CD14-positive monocyte (primary cell): ENCODE measurements around the gene IMMP2L. TPM values are rescaled to one million over a fixed set of nuclear protein-coding genes. Genes with fewer than 3 reads are reported as not detected.

Experiments used
- DNase-seq, 3 donors: peaks; one replicate each; pipeline ENCODE4 v3.0.0-alpha.2; 2011 to 2022
- H2AFZ ChIP-seq: 2 replicates; pipeline ENCODE4 v1.6.0; 2012; ENCODE audit warnings: mild to moderate bottlenecking, low read depth, low read length, inconsistent platforms; ENCODE audit not compliant: insufficient read depth, poor library complexity, severe bottlenecking
- H3K27ac ChIP-seq, 2 donors: 1 replicate in 1 of 2; 2 replicates in 1 of 2; pipeline ENCODE4 v1.5.1; 2012 to 2013; ENCODE audit warnings: low read length in 2 of 2, control low read depth in 1 of 2, inconsistent platforms in 1 of 2, low read depth in 1 of 2, mild to moderate bottlenecking in 1 of 2
- H3K27me3 ChIP-seq, 2 donors: one replicate each; pipeline versions ENCODE4 v1.6.0 to v1.6.1; 2011 to 2013; ENCODE audit warnings: low read length in 2 of 2; ENCODE audit not compliant: control insufficient read depth in 2 of 2, insufficient read depth in 2 of 2
- H3K36me3 ChIP-seq, 2 donors: replicated peaks in 1 of 2; 1 replicate in 1 of 2; 2 replicates in 1 of 2; pipeline versions ENCODE4 v1.5.1 to v1.6.1; 2012 to 2013; ENCODE audit warnings: low read length in 2 of 2, control low read depth in 1 of 2, inconsistent platforms in 1 of 2, mild to moderate bottlenecking in 1 of 2; ENCODE audit not compliant: insufficient read depth in 2 of 2, control insufficient read depth in 1 of 2
- H3K4me1 ChIP-seq, 2 donors: 1 replicate in 1 of 2; 2 replicates in 1 of 2; pipeline versions ENCODE4 v1.5.1 to v1.6.1; 2012 to 2013; ENCODE audit warnings: low read length in 2 of 2, control low read depth in 1 of 2, inconsistent platforms in 1 of 2, mild to moderate bottlenecking in 1 of 2, moderate library complexity in 1 of 2; ENCODE audit not compliant: insufficient read depth in 2 of 2, control insufficient read depth in 1 of 2
- H3K4me2 ChIP-seq: replicated peaks from 2 replicates; pipeline ENCODE3; 2012; ENCODE audit warnings: low read length, moderate library complexity, mild to moderate bottlenecking; ENCODE audit not compliant: poor library complexity, severe bottlenecking; ENCODE audit errors: extremely low read depth
- H3K4me3 ChIP-seq, 3 experiments: fragments of 200-600 bp in 1 of 3; sonication (generic) in 1 of 3; replicated peaks in 1 of 3; 1 replicate in 2 of 3; 2 replicates in 1 of 3; pipeline ENCODE4 v1.5.1; 2011 to 2013; ENCODE audit warnings: low read length in 3 of 3, mild to moderate bottlenecking in 3 of 3, control low read depth in 2 of 3, low read depth in 2 of 3, inconsistent platforms in 1 of 3, moderate library complexity in 1 of 3
- H3K79me2 ChIP-seq: 2 replicates; pipeline ENCODE4 v1.6.0; 2012; ENCODE audit warnings: mild to moderate bottlenecking, control low read depth, inconsistent platforms, low read length, moderate library complexity; ENCODE audit not compliant: insufficient read depth
- H3K9ac ChIP-seq: 2 replicates; pipeline ENCODE4 v1.6.0; 2017; ENCODE audit warnings: low read length, mild to moderate bottlenecking; ENCODE audit not compliant: insufficient read depth, poor library complexity, severe bottlenecking
- H3K9me3 ChIP-seq, 2 donors: replicated peaks in 1 of 2; 1 replicate in 1 of 2; 2 replicates in 1 of 2; pipeline versions ENCODE4 v1.5.1 to v1.6.1; 2012 to 2013; ENCODE audit warnings: low read length in 2 of 2, control low read depth in 1 of 2; ENCODE audit not compliant: control insufficient read depth in 1 of 2, insufficient read depth in 1 of 2
- H4K20me1 ChIP-seq: 2 replicates; pipeline ENCODE4 v1.6.0; 2012; ENCODE audit warnings: mild to moderate bottlenecking, low read length, control low read depth, moderate library complexity; ENCODE audit not compliant: insufficient read depth
- H3K27ac Mint-ChIP-seq, 7 donors: one replicate each; pipeline ENCODE4 v1.8.0; 2020; ENCODE audit warnings: mild to moderate bottlenecking in 7 of 7, mixed read lengths in 7 of 7, moderate library complexity in 6 of 7, inconsistent platforms in 2 of 7
- H3K27me3 Mint-ChIP-seq, 3 donors: one replicate each; pipeline ENCODE4 v1.8.0; 2021 to 2022; ENCODE audit warnings: low read depth in 3 of 3, mild to moderate bottlenecking in 3 of 3, mixed read lengths in 3 of 3, moderate library complexity in 3 of 3, inconsistent platforms in 1 of 3
- H3K36me3 Mint-ChIP-seq, 2 donors: one replicate each; pipeline ENCODE4 v1.8.0; 2020; ENCODE audit warnings: mixed read lengths in 2 of 2, inconsistent platforms in 1 of 2, mild to moderate bottlenecking in 1 of 2
- H3K4me1 Mint-ChIP-seq: one replicate; pipeline ENCODE4 v1.8.0; 2020; ENCODE audit warnings: mild to moderate bottlenecking, mixed read lengths
- H3K4me3 Mint-ChIP-seq, 2 donors: one replicate each; pipeline ENCODE4 v1.8.0; 2020; ENCODE audit warnings: mild to moderate bottlenecking in 2 of 2, mixed read lengths in 2 of 2, moderate library complexity in 1 of 2
- H3K9me3 Mint-ChIP-seq, 7 donors: one replicate each; pipeline ENCODE4 v1.8.0; 2020 to 2022; ENCODE audit warnings: mixed read lengths in 7 of 7, mild to moderate bottlenecking in 6 of 7, moderate library complexity in 6 of 7, inconsistent platforms in 2 of 7
- WGBS: methylation state at CpG from one replicate; pipeline ENCODE4 v1.1.5; 2013; ENCODE audit warnings: missing lambda C conversion rate; ENCODE audit not compliant: insufficient coverage; 5-methylcytosine and 5-hydroxymethylcytosine counted together
- intact Hi-C, 2 donors: fragments of 100-400 bp; cut with micrococcal nuclease; formaldehyde crosslinking; loops; one replicate each; pipeline versions ENCODE4 v1.15.0 to v1.15.1; 2023
- polyA plus RNA-seq, 3 donors: library from polyadenylated mRNA; depleted of rRNA in 1 of 3; unstranded in 2 of 3; stranded (reverse) in 1 of 3; fragments of 300-500 nt in 2 of 3; fragments of >200 nt in 1 of 3; fragmentation: Illumina TruSeq in 2 of 3; gene quantifications; 1 replicate in 2 of 3; 2 replicates in 1 of 3; pipeline ENCODE4 v1.2.3, GENCODE V29; 2012 to 2021
- TF ChIP-seq, protein P1 (sequence below): fragments of 200-600 bp; IDR thresholded peaks from one replicate; pipeline ENCODE4 v1.8.0; 2022; ENCODE audit warnings: antibody characterized with exemption, mild to moderate bottlenecking

IMMP2L gene
- polyA plus RNA-seq, 3 donors = 1.9 to 6.4 (median 6.2) TPM

- Mint-ChIP-seq H3K27me3 (no peaks in the 10 kb centered on the region), H3K4me1 (no peaks in the 10 kb centered on the region), H3K4me3 (no peak overlapping the region), H3K27ac (no peak overlapping the region), H3K36me3 (no peaks in the 10 kb centered on the region), H3K9me3 (peaks cover 3 to 11% (median 6%) of the 10 kb centered on the region in 7 donors)
- TF ChIP-seq, protein P1, sequence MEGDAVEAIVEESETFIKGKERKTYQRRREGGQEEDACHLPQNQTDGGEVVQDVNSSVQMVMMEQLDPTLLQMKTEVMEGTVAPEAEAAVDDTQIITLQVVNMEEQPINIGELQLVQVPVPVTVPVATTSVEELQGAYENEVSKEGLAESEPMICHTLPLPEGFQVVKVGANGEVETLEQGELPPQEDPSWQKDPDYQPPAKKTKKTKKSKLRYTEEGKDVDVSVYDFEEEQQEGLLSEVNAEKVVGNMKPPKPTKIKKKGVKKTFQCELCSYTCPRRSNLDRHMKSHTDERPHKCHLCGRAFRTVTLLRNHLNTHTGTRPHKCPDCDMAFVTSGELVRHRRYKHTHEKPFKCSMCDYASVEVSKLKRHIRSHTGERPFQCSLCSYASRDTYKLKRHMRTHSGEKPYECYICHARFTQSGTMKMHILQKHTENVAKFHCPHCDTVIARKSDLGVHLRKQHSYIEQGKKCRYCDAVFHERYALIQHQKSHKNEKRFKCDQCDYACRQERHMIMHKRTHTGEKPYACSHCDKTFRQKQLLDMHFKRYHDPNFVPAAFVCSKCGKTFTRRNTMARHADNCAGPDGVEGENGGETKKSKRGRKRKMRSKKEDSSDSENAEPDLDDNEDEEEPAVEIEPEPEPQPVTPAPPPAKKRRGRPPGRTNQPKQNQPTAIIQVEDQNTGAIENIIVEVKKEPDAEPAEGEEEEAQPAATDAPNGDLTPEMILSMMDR = no peak
- intact Hi-C loops = no loop called here
- no peak overlapping the region for H3K4me3 ChIP-seq
- no peaks in the 10 kb centered on the region for H3K27me3 ChIP-seq
- 100% methylated on average over 1 of the region's 3 CpGs for WGBS
- H3K4me1 ChIP-seq = no peaks in the 10 kb centered on the region
- no peak overlapping the region for H3K27ac ChIP-seq
- H3K4me2 ChIP-seq = no peak overlapping the region
- H3K36me3 ChIP-seq = no peaks in the 10 kb centered on the region
- H3K9ac ChIP-seq = no peak overlapping the region
- no peaks in the 10 kb centered on the region for H4K20me1 ChIP-seq
- H3K9me3 ChIP-seq = peaks cover 0 to 3% of the 10 kb centered on the region in 2 donors
- DNase-seq = no peak
- H2AFZ ChIP-seq = no peak overlapping the region
- H3K79me2 ChIP-seq = no peaks in the 10 kb centered on the region
These were observed 169.1 kb downstream of the IMMP2L start for GRCh38 chr7:111393011-111393754.

GRCh38 chr7:111392294-111392693 lies 170.0 kb downstream of the IMMP2L start:
- Mint-ChIP-seq H3K4me1 (no peaks in the 10 kb centered on the region), H3K36me3 (no peaks in the 10 kb centered on the region), H3K27me3 (no peaks in the 10 kb centered on the region), H3K4me3 (no peak overlapping the region), H3K27ac (no peak overlapping the region), H3K9me3 (peaks cover 6 to 12% (median 6%) of the 10 kb centered on the region in 7 donors)
- no peaks in the 10 kb centered on the region for H3K27me3 ChIP-seq
- no peak overlapping the region for H3K4me2 ChIP-seq
- peaks cover 0 to 3% of the 10 kb centered on the region in 2 donors for H3K9me3 ChIP-seq
- H4K20me1 ChIP-seq = no peaks in the 10 kb centered on the region
- no peaks in the 10 kb centered on the region for H3K4me1 ChIP-seq
- H3K4me3 ChIP-seq = no peak overlapping the region
- H3K27ac ChIP-seq = no peak overlapping the region
- TF ChIP-seq, protein P1 = no peak
- no peaks in the 10 kb centered on the region for H3K79me2 ChIP-seq
- WGBS = 83% methylated on average over 1 of the region's 1 CpG
- no peak for DNase-seq
- H3K36me3 ChIP-seq = no peaks in the 10 kb centered on the region
- H3K9ac ChIP-seq = no peak overlapping the region
- H2AFZ ChIP-seq = no peak overlapping the region
- intact Hi-C loops = no loop called here
